ENCODE results near the gene MMD2.

The MMD2 gene

DNA sequence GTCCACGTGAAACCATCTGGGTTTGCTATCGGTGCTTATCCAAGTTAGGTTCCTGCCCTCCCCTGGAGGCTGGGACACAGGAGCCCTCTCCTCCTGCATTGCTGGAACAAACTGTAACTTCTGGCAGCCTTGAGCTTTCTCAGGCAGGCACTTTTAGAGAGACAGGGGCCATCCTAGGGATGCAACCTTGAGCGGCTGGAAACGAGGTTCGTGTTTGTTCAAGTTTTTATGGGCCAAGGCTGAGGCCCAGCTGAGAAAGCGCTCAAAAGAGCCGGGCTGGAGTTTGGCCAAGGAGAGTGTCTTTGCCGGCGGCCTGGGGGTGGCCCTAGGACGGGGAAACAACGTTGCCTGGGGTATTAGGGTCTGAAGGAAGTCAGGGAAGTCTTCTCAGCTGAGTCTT lies 5.5 kb upstream of the MMD2 start:
- H3K4me3 ChIP-seq (ENCODE audit: low read depth, low read length), result no peak overlapping the region
- TF ChIP-seq, protein P1, sequence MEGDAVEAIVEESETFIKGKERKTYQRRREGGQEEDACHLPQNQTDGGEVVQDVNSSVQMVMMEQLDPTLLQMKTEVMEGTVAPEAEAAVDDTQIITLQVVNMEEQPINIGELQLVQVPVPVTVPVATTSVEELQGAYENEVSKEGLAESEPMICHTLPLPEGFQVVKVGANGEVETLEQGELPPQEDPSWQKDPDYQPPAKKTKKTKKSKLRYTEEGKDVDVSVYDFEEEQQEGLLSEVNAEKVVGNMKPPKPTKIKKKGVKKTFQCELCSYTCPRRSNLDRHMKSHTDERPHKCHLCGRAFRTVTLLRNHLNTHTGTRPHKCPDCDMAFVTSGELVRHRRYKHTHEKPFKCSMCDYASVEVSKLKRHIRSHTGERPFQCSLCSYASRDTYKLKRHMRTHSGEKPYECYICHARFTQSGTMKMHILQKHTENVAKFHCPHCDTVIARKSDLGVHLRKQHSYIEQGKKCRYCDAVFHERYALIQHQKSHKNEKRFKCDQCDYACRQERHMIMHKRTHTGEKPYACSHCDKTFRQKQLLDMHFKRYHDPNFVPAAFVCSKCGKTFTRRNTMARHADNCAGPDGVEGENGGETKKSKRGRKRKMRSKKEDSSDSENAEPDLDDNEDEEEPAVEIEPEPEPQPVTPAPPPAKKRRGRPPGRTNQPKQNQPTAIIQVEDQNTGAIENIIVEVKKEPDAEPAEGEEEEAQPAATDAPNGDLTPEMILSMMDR (IDR thresholded peaks at IDR 0.05; ENCODE audit: low read depth, low read length), result no peak

DNA sequence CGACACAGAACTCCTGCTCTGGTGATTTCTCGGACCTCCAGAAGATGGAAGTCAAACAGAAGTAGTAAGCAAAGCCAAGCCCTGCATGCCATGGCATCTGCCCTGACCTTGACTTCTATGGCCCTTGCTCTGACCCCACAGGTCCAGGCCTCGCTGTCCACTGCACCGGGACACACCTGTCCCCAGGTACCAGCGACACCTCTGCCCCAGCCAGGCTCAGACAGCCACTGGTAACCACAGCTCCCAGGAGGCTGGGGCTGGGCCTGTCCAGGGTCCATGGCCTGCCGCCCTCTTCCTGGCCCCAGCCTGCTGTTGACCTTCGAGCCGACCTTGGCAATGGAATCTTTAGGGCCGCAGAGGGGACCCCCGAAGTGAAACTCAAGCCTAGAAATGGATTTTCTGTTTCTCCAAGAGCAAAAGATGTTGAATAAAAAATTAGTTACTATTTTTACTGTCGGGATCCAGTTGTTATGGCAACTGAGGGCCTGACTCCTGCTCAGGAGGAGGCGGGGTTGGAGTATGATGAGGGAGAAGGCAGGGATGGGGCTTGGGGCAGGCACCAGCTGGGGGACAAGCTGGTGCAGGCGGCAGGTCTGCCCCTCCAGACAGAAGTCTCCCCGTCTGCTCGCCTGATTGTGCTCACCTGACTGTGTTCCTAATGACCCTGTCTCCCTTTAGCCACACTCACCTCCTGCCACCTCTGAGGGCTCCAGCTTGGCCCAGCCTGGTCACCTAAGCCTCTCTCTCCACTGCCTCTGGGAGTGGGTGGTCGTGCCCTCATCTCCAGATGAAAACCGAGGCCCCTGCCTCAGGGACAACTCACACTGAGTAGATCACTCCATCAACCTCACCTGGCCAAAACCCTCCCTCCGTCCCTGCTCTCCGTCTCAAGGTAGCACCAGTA lies 4.1 kb upstream of the MMD2 start:
- no peak overlapping the region for H3K4me3 ChIP-seq (ENCODE audit: low read depth, low read length)
- TF ChIP-seq, protein P1 (IDR thresholded peaks at IDR 0.05; ENCODE audit: low read depth, low read length), result no peak

DNA sequence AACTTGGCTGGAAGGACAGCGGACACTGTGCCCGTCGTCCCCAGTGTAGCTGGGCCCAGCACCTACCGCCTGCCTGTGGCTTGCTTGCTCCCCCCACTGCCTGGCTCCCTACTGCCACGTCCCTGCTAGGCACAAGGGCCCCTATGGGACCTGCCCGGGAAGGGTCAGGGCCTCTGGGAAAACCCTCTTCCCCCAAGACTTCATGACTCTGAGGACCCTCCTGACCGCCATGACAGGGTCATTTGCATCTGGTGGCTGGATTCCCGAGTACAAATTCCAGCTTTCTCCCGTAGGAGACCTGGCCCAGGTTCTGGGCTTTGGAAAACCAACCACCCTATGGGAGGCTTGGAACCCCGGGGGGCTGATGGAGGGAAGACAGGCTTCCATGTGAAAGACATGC lies 1.4 kb upstream of the MMD2 start:
- no peak overlapping the region for H3K4me3 ChIP-seq (ENCODE audit: low read depth, low read length)
- TF ChIP-seq, protein P1 (IDR thresholded peaks at IDR 0.05; ENCODE audit: low read depth, low read length), result no peak

DNA sequence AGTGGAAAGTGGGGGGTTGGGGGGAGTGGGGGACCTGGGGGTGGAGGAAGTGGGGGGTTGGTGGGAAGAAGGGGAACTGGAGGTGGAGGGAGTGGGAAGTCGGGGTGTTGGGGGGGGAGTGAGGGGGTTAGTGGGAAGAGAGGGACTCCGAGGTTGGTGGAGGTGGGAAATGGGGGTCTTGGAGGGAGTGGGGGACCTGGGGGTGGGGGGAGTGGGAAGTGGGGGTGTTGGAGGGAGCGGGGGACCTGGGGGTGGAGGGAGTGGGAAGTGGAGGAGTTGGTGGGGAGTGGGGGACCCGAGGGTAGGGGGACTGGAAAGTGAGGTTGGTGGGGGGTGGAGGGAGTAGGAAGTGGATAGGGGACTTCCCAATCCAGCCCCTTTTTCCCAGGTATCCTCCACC lies 906 bp upstream of the MMD2 start:
- TF ChIP-seq, protein P1 (IDR thresholded peaks at IDR 0.05; ENCODE audit: low read depth, low read length), result no peak
- H3K4me3 ChIP-seq (ENCODE audit: low read depth, low read length), result no peak overlapping the region

DNA sequence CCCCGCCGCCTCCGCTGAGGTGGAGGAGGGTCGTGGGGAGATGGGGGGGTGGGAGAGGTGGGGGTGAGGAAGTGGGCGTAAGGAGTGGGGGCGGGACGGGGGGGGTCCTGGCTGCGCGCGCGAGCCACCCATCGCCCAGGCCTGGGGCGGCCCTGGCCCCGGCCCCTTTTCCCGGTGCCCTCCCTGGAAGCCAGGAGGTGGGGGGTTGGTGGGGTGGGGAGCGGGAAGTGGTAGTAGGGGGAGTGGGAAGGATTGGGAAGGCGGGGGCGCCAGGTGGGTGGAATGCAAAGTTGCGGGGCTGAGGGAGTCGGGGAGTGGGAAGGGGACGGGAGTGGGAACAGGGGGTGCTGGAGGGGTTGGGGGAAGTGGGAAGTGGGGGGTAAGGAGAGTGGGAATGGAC lies 319 bp upstream of the MMD2 start:
- TF ChIP-seq, protein P1 (IDR thresholded peaks at IDR 0.05; ENCODE audit: low read depth, low read length), result no peak
- no peak overlapping the region for H3K4me3 ChIP-seq (ENCODE audit: low read depth, low read length)

DNA sequence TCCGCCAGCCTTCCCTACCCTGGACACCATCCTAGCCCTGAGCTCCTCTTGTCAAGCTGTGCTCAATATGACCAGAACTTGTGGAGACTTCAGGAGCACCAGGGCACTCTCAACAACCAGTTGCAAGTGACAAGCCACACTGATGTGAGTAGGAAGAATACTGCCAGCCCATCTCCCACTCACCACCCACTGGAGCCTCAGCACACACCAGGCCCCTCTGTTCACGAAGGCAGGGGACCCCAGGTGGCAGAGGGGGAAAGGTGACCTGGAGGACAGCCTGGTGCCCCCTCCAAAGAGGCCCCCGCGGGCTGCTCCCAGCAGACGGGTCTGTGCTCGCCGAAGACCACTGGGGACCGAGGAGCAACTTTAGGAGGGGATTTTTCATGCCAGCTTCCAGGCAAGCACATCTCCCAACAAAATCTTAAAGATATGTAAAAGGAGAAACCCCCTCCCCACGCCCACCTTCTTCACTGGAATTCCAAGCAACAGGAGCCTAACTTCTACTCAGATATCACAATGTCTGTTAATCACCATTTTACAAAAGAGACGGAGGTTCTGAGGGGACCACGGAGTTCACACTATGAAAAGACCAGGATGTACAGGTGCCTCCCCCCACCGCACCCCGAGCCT lies 1.0 kb downstream of the MMD2 start:
- no peak overlapping the region for H3K4me3 ChIP-seq (ENCODE audit: low read depth, low read length)
- TF ChIP-seq, protein P1 (IDR thresholded peaks at IDR 0.05; ENCODE audit: low read depth, low read length), result no peak

All from WI38 (cell line).